ENCODE results near the gene BTD.
"Not testable (repeated sequence)": the region's sequence is repeated elsewhere in the genome, so short reads cannot be mapped to it uniquely, and the experiment has no call there.

The BTD gene

GRCh38 chr3:15601399-15602145 lies at the start of gene BTD, which contains the start of gene HACL1:
TSS of gene BTD (plus strand) at chr3:15601745. CDS start at chr3:15635440, 33,695 bp downstream.
TSS of gene HACL1 (minus strand) at chr3:15601569. CDS start at chr3:15601463, 106 bp downstream.
- DNase-seq (ENCODE audit: low read depth), result peak; percentile 99

DNA sequence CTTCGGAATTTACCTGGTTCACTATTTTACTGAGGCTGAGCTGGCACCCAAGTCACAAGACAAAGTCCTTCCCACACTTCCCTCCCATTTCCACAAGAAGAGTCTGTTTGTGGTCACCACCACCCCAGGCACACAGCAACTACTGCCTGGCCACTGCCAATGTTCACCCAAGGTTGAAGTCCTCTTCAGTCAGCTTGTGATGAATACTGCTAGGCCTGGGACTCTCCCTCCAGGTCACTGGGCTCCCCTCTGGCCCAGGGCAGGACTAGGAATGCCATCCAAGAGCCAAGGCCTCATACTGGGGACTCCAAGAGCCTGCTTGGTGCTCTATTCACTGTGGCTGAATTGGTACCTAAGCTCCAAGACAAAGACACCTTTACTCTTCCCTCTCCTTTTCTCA lies 49.6 kb upstream of the BTD start:
- DNase-seq (ENCODE audit: low read depth), result no peak

GRCh38 chr3:15553749-15554148 lies 47.8 kb upstream of the BTD start:
- no peak for DNase-seq (ENCODE audit: low read depth)

GRCh38 chr3:15556512-15556911 lies 45.0 kb upstream of the BTD start:
- no peak for DNase-seq (ENCODE audit: low read depth)

GRCh38 chr3:15557511-15557946 lies 44.0 kb upstream of the BTD start:
- peak; percentile 56 for DNase-seq (ENCODE audit: low read depth)

DNA sequence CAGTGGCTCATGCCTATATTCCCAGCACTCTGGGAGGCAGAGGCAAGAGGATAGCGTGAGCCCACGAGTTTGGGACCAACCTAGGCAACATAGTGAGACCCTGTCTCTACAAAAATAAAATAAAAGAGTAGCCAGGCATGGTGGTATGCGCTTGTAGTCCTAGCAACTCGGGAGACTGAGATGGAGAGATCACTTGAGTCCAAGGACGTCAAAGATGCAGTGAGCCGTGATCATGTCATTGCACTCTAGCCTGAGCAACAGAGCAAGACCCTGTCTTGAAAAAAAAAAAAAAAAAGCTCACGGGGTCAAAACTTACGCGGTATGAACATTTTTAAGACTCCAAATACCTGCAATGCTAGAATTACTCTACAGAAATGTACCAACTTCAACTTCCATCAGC lies 43.0 kb upstream of the BTD start:
- DNase-seq (ENCODE audit: low read depth), result no peak

GRCh38 chr3:15562560-15562959 lies 39.0 kb upstream of the BTD start:
- DNase-seq (ENCODE audit: low read depth), result no peak

DNA sequence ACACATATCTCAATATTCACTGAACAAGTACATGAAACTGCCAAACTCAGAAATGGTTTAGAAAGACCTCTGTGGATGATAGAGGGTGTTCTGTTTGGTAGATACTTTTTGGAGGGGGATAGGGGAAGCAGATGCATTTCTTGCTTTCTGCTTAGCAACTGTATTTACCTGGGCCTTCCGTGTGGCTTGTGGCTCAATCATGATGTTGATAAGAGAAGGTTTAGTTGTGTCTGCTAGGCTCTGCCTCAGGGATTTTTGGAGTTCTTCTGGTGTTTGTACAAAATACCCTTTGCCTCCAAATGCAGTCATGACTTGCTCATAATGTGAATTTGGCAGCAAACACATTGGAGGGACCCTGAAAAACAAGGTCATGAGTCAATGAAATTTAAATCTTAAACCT lies 38.4 kb upstream of the BTD start:
- DNase-seq (ENCODE audit: low read depth), result no peak

DNA sequence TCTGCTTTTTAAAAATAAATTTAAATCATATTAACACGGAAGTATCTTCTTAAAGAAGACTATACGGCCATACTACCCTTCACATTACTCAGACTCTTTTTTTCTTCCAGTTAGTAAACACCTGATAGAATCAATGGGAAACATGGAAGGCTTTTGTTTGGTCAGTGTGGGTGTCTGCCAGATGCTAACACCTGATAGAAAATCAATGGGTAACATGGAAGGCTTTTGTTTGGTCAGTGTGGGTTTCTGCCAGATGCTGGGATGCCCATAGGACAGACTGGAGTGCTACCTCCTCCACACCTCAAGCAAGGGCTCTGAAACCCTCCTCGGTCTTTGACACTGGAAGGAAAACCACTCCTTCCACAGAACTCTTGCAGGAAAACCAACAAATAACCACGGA lies 29.4 kb upstream of the BTD start:
- DNase-seq (ENCODE audit: low read depth), result no peak

GRCh38 chr3:15575446-15575845 lies 26.1 kb upstream of the BTD start:
- DNase-seq (ENCODE audit: low read depth), result no peak

DNA sequence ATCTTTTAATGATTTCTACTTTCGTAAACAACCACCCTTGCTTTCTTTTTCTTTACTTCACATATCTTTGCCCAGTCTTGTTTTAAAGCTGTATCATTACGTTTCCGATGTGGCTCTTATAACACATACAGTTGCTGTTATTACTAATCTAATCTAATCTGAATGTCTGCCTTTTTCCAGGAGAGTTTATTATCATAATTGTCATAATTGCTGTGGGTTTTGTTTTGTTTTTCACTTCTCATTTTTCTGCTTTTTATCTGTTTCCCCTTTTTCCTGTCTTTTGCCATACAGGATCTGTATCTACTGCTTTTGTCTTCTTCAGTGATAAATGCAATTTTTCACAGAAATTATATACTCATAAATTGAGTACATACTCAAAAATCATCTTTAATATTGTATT lies 25.1 kb upstream of the BTD start:
- DNase-seq (ENCODE audit: low read depth), result no peak

GRCh38 chr3:15578289-15578867 lies 23.2 kb upstream of the BTD start:
- no peak for DNase-seq (ENCODE audit: low read depth)

GRCh38 chr3:15579051-15579450 lies 22.5 kb upstream of the BTD start:
- DNase-seq (ENCODE audit: low read depth), result no peak

DNA sequence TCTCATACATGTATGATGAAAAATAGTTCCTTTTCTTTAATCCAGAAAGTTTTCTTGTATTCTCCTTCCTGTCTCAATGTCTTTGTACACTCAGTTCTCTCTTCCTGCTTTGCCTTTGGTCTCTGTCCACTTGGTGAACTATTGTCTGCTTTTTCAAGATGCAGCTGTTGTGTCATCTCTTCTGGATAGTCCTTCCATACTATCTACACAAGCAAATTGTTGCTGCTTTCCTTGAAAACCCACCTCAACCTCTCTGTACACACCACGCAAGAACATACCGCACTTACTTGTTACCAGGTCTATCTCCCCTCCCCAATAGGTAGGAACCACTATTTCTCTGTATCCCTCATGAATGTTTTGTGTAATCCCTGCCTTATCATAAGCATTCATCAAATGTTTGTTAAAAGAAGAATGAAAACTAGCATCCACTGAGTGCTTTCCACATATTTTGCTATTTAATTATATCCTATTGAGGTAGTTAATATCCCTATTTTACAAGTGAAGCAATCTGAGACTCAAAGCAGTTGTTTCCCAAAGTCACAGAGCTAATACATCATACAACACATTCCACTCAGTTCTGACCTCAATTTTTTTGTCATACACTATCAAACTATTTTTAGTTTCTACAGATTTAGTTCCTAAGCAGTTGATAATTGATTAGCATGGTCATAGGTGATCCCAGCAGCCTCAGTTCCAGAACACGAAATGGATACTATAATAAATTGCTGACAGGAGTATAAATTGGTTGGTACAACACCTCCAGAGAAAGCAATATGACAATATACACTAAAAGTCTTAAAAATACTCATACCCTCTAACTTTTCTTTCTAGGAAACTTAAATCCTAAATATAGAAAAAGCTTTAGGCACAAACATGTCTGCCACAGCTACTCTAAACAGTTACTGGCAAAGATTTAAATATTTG lies 19.8 kb upstream of the BTD start:
- no peak for DNase-seq (ENCODE audit: low read depth)

- DNase-seq (ENCODE audit: low read depth), result no peak
These were observed 16.3 kb upstream of the BTD start for GRCh38 chr3:15585111-15585845.

GRCh38 chr3:15591242-15591641 lies 10.3 kb upstream of the BTD start:
- no peak for DNase-seq (ENCODE audit: low read depth)

GRCh38 chr3:15591928-15592327 lies 9.6 kb upstream of the BTD start:
- no peak for DNase-seq (ENCODE audit: low read depth)

DNA sequence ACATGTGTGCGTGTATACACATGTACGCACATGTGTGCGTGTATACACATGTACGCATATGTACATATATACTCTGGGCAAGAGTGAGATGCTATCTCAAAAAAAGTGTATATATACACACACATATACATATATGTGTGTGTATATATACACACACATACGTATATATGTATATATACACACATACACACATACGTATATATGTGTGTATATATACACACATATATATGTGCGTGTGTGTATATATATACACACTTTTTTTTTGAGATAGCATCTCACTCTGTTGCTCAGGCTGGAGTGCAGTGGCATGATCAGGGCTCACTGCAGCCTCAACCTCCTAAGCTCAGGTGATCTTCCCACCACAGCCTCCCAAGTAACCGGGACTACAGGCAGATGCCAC lies 8.6 kb upstream of the BTD start:
- DNase-seq (ENCODE audit: low read depth), result no peak

- no peak for DNase-seq (ENCODE audit: low read depth)
These were observed 5.6 kb upstream of the BTD start for GRCh38 chr3:15595955-15596354.

- DNase-seq (ENCODE audit: low read depth), result no peak
These were observed 523 bp upstream of the BTD start for GRCh38 chr3:15601046-15601398.

DNA sequence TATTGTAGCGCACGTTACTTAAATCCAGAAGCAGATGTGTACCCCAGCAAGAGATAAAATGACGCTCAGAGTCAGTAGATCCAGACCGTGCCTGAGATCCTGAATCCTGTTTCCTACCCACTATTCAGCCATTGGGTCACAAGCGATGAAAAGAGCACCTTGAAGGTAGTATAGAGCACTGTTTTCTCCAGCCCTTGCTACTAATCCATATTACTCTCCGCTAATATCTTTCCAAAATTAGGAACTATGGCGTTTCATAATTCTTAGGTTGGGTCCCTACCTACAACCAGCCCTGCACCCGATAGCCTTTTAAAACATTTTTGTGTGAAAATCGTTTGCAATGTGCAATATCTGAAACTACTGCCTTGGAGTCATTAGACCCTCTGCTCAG lies 596 bp downstream of the BTD start:
- DNase-seq (ENCODE audit: low read depth), result no peak

DNA sequence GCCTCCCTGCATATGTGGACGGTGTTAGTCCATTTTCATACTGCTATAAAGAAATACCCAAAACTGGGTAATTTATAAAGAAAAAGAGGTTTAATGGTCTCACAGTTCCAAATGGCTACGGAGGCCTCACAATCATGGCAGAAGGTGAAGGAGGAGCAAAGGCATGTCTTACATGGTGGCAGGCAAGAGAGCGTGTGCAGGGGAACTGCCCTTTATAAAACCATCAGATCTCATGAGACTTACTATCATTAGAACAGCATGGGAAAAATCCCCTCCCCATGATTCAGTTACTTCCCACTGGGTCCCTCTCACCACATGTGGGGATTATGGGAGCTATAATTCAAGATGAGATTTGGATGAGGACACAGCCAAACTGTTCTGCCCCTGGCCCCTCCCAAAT lies 1.3 kb downstream of the BTD start:
- DNase-seq (ENCODE audit: low read depth), result not testable (repeated sequence)

Data from GM04504 (cell line).